Fibroblast of lung (primary cell): ENCODE data around the gene ARMC2.

Source experiments
- EZH2 ChIP-seq: IDR thresholded peaks from 2 replicates; pipeline ENCODE4 v1.5.1; 2012; ENCODE audit warnings: low read length, control low read depth, mild to moderate bottlenecking; ENCODE audit errors: missing control alignments
- TF ChIP-seq, protein P1 (sequence below), 2 donors: IDR thresholded peaks in 1 of 2; conservative IDR thresholded peaks in 1 of 2; 1 replicate in 1 of 2; 2 replicates in 1 of 2; pipeline ENCODE4 v1.5.1; 2011 to 2012; ENCODE audit warnings: low read length in 2 of 2, control low read depth in 1 of 2, inconsistent platforms in 1 of 2, low read depth in 1 of 2, mild to moderate bottlenecking in 1 of 2

DNA sequence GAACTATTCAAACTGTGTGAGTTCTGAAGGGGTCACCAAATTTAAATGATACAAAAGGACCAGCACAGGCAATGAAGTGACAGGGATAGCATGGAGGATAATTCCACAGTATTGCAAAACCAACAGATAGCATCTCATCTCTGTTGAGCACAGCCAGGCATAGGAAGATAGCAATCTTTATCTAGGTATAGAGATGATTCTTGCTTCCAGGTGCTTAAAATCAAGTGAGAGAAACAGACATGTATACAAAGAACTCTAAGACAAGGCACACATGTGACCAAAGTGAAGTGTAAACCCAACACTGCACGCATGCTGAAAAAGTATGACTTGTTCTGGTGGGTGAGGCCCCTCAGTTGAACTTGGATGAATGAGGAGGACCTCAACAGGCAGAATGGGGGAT lies 48.4 kb upstream of the ARMC2 start:
- TF ChIP-seq, protein P1, sequence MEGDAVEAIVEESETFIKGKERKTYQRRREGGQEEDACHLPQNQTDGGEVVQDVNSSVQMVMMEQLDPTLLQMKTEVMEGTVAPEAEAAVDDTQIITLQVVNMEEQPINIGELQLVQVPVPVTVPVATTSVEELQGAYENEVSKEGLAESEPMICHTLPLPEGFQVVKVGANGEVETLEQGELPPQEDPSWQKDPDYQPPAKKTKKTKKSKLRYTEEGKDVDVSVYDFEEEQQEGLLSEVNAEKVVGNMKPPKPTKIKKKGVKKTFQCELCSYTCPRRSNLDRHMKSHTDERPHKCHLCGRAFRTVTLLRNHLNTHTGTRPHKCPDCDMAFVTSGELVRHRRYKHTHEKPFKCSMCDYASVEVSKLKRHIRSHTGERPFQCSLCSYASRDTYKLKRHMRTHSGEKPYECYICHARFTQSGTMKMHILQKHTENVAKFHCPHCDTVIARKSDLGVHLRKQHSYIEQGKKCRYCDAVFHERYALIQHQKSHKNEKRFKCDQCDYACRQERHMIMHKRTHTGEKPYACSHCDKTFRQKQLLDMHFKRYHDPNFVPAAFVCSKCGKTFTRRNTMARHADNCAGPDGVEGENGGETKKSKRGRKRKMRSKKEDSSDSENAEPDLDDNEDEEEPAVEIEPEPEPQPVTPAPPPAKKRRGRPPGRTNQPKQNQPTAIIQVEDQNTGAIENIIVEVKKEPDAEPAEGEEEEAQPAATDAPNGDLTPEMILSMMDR (conservative IDR thresholded peaks at IDR 0.05 in 1 of 2, IDR thresholded peaks at IDR 0.05 in 1 of 2; ENCODE audit: low read depth in 1 of 2, low read length in 2 of 2): no peak
- TF ChIP-seq EZH2: no peak
